H1 (cell line): ENCODE results near the gene CALCR. TPM values are rescaled to one million over a fixed set of nuclear protein-coding genes. Genes with fewer than 3 reads are reported as not detected.

Experiments
- SIX5 ChIP-seq: IDR thresholded peaks from 2 replicates; pipeline ENCODE4 v1.6.1; 2011; ENCODE audit warnings: mild to moderate bottlenecking, low read depth, low read length
- microRNA counts: library from miRNA; unstranded; fragments of <30 nt; microRNA quantifications from one replicate; lab custom pipeline; 2015
- microRNA-seq, 2 experiments: library from miRNA; unstranded; fragments of <30 nt; microRNA quantifications; one replicate each; pipeline versions ENCODE4 to v1.2.0, GENCODE V29; 2016 to 2020; ENCODE audit warnings: borderline microRNAs expressed in 2 of 2, borderline number of aligned reads in 2 of 2, borderline replicate concordance in 1 of 2
- polyA plus RNA-seq, 7 experiments: library from polyadenylated mRNA; depleted of rRNA in 3 of 7; stranded (reverse) in 5 of 7; unstranded in 2 of 7; fragments of >200 nt in 5 of 7; fragments of 200-250 nt in 2 of 7; gene quantifications; 1 replicate in 5 of 7; 2 replicates in 1 of 7; 4 replicates in 1 of 7; pipeline versions ENCODE4 v1.2.1 to v1.2.3, GENCODE V29; 2011 to 2013; ENCODE audit warnings: missing spikeins in 2 of 7, mixed read lengths in 2 of 7
- small RNA-seq: library from polyadenylated mRNA; stranded (forward); fragments of <200 nt; extraction: miRNeasy Mini kit (QIAGEN cat#:217004); gene quantifications from one replicate; pipeline ENCODE3, GENCODE V24; 2013; ENCODE audit not compliant: insufficient read depth
- total RNA-seq: library from RNA; stranded (reverse); fragmentation: NEBNext Ultra II Directional; extraction: Animal tissue kit (Norgen Biotek cat#: 25700); gene quantifications from 2 replicates; pipeline ENCODE4 v1.2.1, GENCODE V29; 2021

The CALCR gene
- total and polyA plus RNA-seq, 2 of the 8 experiments (the other 6 are each of a cell fraction or from before 2014, with no cell fraction given), result 1.0 to 3.6 TPM

DNA sequence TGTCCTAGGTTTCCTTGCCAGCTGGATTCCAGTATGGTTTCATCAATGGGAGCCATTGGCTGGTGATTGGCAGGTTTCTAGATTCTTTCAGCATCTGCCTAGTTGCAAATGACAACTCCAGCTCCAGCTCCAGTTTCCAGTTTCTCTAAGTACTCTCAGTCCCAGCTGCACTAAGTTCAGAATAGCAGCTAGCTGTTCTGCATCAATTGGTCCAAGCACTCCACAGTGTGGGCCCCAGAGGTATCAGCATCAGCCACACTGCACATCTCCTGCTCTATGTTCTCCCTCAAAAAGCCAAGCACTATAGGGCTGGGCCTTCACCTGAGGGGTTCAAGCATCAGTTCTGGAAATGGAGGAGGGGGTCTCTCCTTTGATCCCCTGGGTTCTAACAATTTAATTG lies 198.9 kb downstream of the CALCR start (continued):
- no peak for TF ChIP-seq SIX5

MicroRNA genes within 50 kb of the gene (microRNA counts, 767-probe panel; counts per million panel counts)
- 879 counts per million, percentile 95 among the panel's probes with 10 or more counts for microRNA hsa-miR-489 (lab: Ali Mortazavi, UCI)
- 879 counts per million, percentile 95 among the panel's probes with 10 or more counts for microRNA hsa-miR-653 (lab: Ali Mortazavi, UCI)

Small RNA genes within 50 kb of the gene (microRNA-seq; reads per million reads assigned to microRNA genes)
- gene MIR489 (9.7 to 30.9 reads per million in 2 experiments), gene MIR653 (17.7 to 21.8 reads per million in 2 experiments)

Small RNA genes within 50 kb of the gene (small RNA-seq; reads per million reads assigned to genes)
- gene MIR489 (181 reads per million, percentile 98 among the genes with 10 or more reads in this experiment), gene MIR653 (470 reads per million, percentile 99 among the genes with 10 or more reads in this experiment)
